A549 (cell line): ENCODE measurements around the gene TTN. TPM values are rescaled to one million over a fixed set of nuclear protein-coding genes. Genes with fewer than 3 reads are reported as not detected.

Experiments
- ATAC-seq, 2 experiments: fragments of 200-7000 bp in 1 of 2; fragments of >200 bp in 1 of 2; cut with Nextera tagmentation in 1 of 2; cut with Tn5 transposase in 1 of 2; 3 replicates each; pipeline versions ENCODE4 v1.8.0 to v1.9.1; 2018 to 2020; ENCODE audit warnings: mild to moderate bottlenecking in 1 of 2, moderate library complexity in 1 of 2
- CTCF ChIA-PET: fragments of 300-600 bp; sonication (Branson Sonifier 250); formaldehyde crosslinking; extraction: SDS; loops from one replicate; lab custom pipeline; 2021; ENCODE audit warnings: antibody characterized with exemption, inconsistent platforms; lab: Yijun Ruan, JAX
- POLR2A ChIA-PET: fragments of 350-600 bp; formaldehyde crosslinking; extraction: SDS; loops from one replicate; lab custom pipeline; 2021; ENCODE audit warnings: antibody characterized with exemption, inconsistent platforms; lab: Yijun Ruan, JAX
- DNase-seq, 2 experiments: peaks; one replicate each; pipeline versions ENCODE4 v3.0.0 to v3.0.0-alpha.2; 2011 to 2016; ENCODE audit warnings: low read depth in 1 of 2, low spot score in 1 of 2
- FAIRE-seq: peaks from 2 replicates; lab custom pipeline; 2011; peaks lifted over from hg19 to GRCh38; lab: Jason Lieb, UNC
- H3K27ac ChIP-seq, 2 experiments: fragments of >200 bp; sonication (Bioruptor Twin); formaldehyde crosslinking; 3 replicates each; pipeline ENCODE4 v1.5.1; 2016 to 2017
- H3K4me1 ChIP-seq: fragments of >200 bp; sonication (Bioruptor Twin); formaldehyde crosslinking; 3 replicates; pipeline ENCODE4 v1.6.1; 2016
- H3K4me2 ChIP-seq: fragments of >200 bp; sonication (Bioruptor Twin); formaldehyde crosslinking; 3 replicates; pipeline ENCODE4 v1.6.1; 2016
- H3K4me3 ChIP-seq: fragments of >200 bp; sonication (Bioruptor Twin); formaldehyde crosslinking; 3 replicates; pipeline ENCODE4 v1.5.1; 2016
- H3K9me3 ChIP-seq: fragments of >200 bp; sonication (Bioruptor Twin); formaldehyde crosslinking; 3 replicates; pipeline ENCODE4 v1.6.1; 2016
- CBX8 ChIP-seq: fragments of 200-600 bp; sonication (generic); IDR thresholded peaks from 2 replicates; pipeline ENCODE4 v1.6.1; 2016
- CEBPB ChIP-seq, 2 experiments: fragments of >200 bp in 1 of 2; sonication (Bioruptor Twin) in 1 of 2; formaldehyde crosslinking in 1 of 2; IDR thresholded peaks; 2 replicates each; pipeline ENCODE4 v1.6.1; 2012 to 2016
- EHF ChIP-seq: fragments of 250-450 bp; sonication (Bioruptor Pico); IDR thresholded peaks from 2 replicates; pipeline ENCODE4 v1.5.0; 2020; ENCODE audit warnings: mild to moderate bottlenecking
- FOXS1 ChIP-seq: fragments of 250-450 bp; sonication (Bioruptor Pico); IDR thresholded peaks from 2 replicates; pipeline ENCODE4 v1.5.0; 2020; ENCODE audit warnings: mild to moderate bottlenecking, moderate library complexity
- GATA3 ChIP-seq: IDR thresholded peaks from 2 replicates; pipeline ENCODE4 v1.6.1; 2012; ENCODE audit warnings: borderline replicate concordance
- HOXA7 ChIP-seq: fragments of 250-450 bp; sonication (Bioruptor Pico); IDR thresholded peaks from 2 replicates; pipeline ENCODE4 v1.5.0; 2020; ENCODE audit warnings: mild to moderate bottlenecking, moderate library complexity
- HOXB13 ChIP-seq: fragments of 250-450 bp; sonication (Bioruptor Pico); IDR thresholded peaks from 2 replicates; pipeline ENCODE4 v1.5.0; 2020; ENCODE audit warnings: low read depth, mild to moderate bottlenecking, moderate library complexity
- KDM1A ChIP-seq: fragments of 200-600 bp; sonication (generic); IDR thresholded peaks from 2 replicates; pipeline ENCODE4 v1.6.1; 2016; ENCODE audit warnings: low read depth, mild to moderate bottlenecking
- NPAS2 ChIP-seq: fragments of 250-450 bp; sonication (Bioruptor Pico); IDR thresholded peaks from 2 replicates; pipeline ENCODE4 v1.8.0; 2022; ENCODE audit warnings: mild to moderate bottlenecking, moderate library complexity, borderline replicate concordance
- POLR2AphosphoS2 ChIP-seq: conservative IDR thresholded peaks from 2 replicates; pipeline ENCODE4 v1.6.1; 2012; ENCODE audit warnings: low read length, improper control_type of control experiment, inconsistent platforms
- RNF2 ChIP-seq: fragments of 200-600 bp; sonication (generic); IDR thresholded peaks from 2 replicates; pipeline ENCODE4 v1.6.1; 2016; ENCODE audit warnings: low read depth, mild to moderate bottlenecking, antibody characterized with exemption, moderate library complexity, borderline replicate concordance
- TP53 ChIP-seq: fragments of 250-450 bp; sonication (Bioruptor Pico); IDR thresholded peaks from 2 replicates; pipeline ENCODE4 v1.5.0; 2021; ENCODE audit warnings: mild to moderate bottlenecking, moderate library complexity
- ZFP36 ChIP-seq: fragments of 450-650 bp; IDR thresholded peaks from 2 replicates; pipeline ENCODE4 v1.6.1; 2014; ENCODE audit warnings: borderline replicate concordance; ENCODE audit not compliant: partially characterized antibody
- ZNF302 ChIP-seq: fragments of 250-450 bp; sonication (Bioruptor Pico); IDR thresholded peaks from 2 replicates; pipeline ENCODE4 v1.9.0; 2021; ENCODE audit warnings: inconsistent platforms, mild to moderate bottlenecking, moderate library complexity
- ZSCAN20 ChIP-seq: fragments of 250-450 bp; sonication (Bioruptor Pico); IDR thresholded peaks from 2 replicates; pipeline ENCODE4 v1.8.0; 2022; ENCODE audit warnings: mild to moderate bottlenecking, moderate library complexity
- WGBS: methylation state at CpG from one replicate; pipeline ENCODE4 v1.1.6; 2017; ENCODE audit errors: missing lambda C conversion rate; 5-methylcytosine and 5-hydroxymethylcytosine counted together
- polyA plus RNA-seq, 4 experiments: library from polyadenylated mRNA; depleted of rRNA in 3 of 4; stranded (reverse); fragments of >200 nt; fragmentation: RNase III in 1 of 4; extraction: RNeasy Plus Mini Kit Qiagen cat#74134 plus additional on column Dnase treatment in 1 of 4; gene quantifications; 2 replicates in 3 of 4; 3 replicates in 1 of 4; pipeline ENCODE4 v1.2.3, GENCODE V29; 2011 to 2017
- TF ChIP-seq, protein P1 (sequence below): fragments of >200 bp; sonication (Bioruptor Twin); formaldehyde crosslinking; IDR thresholded peaks from 3 replicates; pipeline ENCODE4 v1.5.1; 2016
- TF ChIP-seq, protein P2 (sequence below): fragments of >200 bp; sonication (Bioruptor Twin); formaldehyde crosslinking; IDR thresholded peaks from 2 replicates; pipeline ENCODE4 v1.6.1; 2016
- TF ChIP-seq, protein P3 (sequence below): fragments of 450-650 bp; IDR thresholded peaks from 2 replicates; pipeline ENCODE4 v1.6.1; 2014; ENCODE audit warnings: antibody characterized with exemption
- TF ChIP-seq, protein P4 (sequence below): IDR thresholded peaks from 2 replicates; pipeline ENCODE4 v1.6.1; 2012
- TF ChIP-seq, protein P5 (sequence below): IDR thresholded peaks from 2 replicates; pipeline ENCODE4 v1.6.1; 2012; ENCODE audit warnings: low read depth, borderline replicate concordance
- TF ChIP-seq, protein P6 (sequence below): fragments of 250-450 bp; sonication (Bioruptor Pico); IDR thresholded peaks from 2 replicates; pipeline ENCODE4 v1.5.0; 2021; ENCODE audit warnings: mild to moderate bottlenecking, moderate library complexity, borderline replicate concordance

TTN gene
- polyA plus RNA-seq, 2 of the 4 experiments (the other 2 are of a cell fraction) = under 0.01 TPM; not detected in 1

DNA sequence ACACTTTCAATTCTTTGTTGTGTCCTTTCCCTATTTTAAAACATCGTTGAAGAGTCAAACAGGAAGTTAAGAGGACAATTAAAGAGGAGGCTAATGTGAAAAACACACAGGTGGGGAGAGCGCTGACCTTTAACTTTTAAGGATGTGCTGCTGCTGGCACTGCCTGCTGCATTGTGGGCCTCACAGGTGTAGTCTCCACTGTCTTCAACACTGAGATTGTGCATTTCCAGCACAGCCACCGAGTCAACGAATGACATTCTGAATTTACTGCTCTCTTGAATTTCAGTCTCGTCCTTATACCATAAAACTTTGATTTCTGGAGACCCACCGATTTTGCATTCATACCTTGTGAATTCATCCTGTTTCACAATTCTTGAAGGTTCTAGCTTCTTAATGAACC, 91.9 kb downstream of the TTN start:
- H3K4me1 ChIP-seq = no peaks in the 10 kb centered on the region
- no peak for FAIRE-seq
- H3K4me2 ChIP-seq = no peak overlapping the region
- 19% methylated on average over 6 of the region's 6 CpGs for WGBS
- no peak overlapping the region for H3K4me3 ChIP-seq
- H3K9me3 ChIP-seq = no peaks in the 10 kb centered on the region
- CTCF ChIA-PET = interaction anchor here (1.4 kb wide), 1 partner anchor 15 kb away, joined by 3 read pairs; no protein-coding TSS in a partner anchor
- no peak for ATAC-seq
- TF ChIP-seq RNF2 = peak; percentile 83
- peak; percentile 68; the same call in 1 of the 2 replicates for TF ChIP-seq CBX8
- TF ChIP-seq CEBPB (IDR thresholded peaks at IDR 0.05) = no peak
- no peak overlapping the region for H3K27ac ChIP-seq
- DNase-seq = no peak
- POLR2A ChIA-PET = no interaction called here

DNA sequence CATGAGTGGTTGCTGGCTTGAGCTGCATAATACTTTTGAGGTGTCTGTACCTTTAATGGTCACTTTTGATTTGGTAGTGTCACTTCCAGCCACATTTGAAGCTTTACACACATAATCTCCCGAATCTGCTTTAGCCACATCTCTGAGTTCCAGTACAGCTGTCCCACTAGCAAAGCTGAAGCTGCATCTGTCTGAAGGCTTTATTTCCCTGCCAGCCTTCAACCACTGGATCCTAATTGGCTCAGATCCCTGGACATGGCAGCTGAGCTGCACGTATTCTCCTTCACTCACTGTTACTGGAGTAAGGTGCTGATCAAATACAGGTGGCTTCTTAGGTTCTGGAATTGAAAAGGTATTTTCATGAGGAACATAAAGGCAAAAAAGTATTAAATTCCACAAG, 99.7 kb downstream of the TTN start:
- WGBS = 3% methylated on average over 2 of the region's 2 CpGs
- DNase-seq = no peak

DNA sequence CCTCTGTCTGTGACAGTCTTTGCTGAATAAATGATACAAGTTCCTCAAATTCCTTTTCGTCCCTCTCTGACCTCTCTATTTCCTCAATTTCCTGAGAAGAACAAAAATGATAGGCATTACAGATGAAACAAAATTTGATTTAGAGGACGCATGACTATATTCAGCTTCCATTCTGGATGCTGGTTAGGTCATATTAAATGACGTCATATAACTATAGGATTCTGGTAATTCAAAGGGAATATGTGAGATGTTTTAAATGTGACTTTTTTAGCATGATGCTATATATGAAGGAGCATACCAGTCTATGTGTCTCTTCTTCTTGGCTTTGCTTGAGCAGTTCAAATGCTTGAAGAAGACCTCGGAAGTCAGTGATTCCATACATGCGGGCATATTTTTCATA, 102.3 kb downstream of the TTN start:
- no peak overlapping the region for H3K27ac ChIP-seq
- 40% methylated on average over 5 of the region's 5 CpGs for WGBS
- no peak for DNase-seq
- POLR2A ChIA-PET = no interaction called here
- TF ChIP-seq FOXS1 (CRISPR knock-in tag) (no peak), POLR2AphosphoS2 (no peak), ZNF302 (CRISPR knock-in tag) (no peak), TP53 (CRISPR knock-in tag) (no peak), NPAS2 (CRISPR knock-in tag) (no peak), KDM1A (no peak), HOXB13 (no peak), GATA3 (no peak), ZFP36 (no peak), EHF (CRISPR knock-in tag) (no peak), HOXA7 (CRISPR knock-in tag) (no peak), RNF2 (no peak), CBX8 (no peak), CEBPB (IDR thresholded peaks at IDR 0.05) (no peak), ZSCAN20 (CRISPR knock-in tag) (no peak)
- TF ChIP-seq, protein P1, sequence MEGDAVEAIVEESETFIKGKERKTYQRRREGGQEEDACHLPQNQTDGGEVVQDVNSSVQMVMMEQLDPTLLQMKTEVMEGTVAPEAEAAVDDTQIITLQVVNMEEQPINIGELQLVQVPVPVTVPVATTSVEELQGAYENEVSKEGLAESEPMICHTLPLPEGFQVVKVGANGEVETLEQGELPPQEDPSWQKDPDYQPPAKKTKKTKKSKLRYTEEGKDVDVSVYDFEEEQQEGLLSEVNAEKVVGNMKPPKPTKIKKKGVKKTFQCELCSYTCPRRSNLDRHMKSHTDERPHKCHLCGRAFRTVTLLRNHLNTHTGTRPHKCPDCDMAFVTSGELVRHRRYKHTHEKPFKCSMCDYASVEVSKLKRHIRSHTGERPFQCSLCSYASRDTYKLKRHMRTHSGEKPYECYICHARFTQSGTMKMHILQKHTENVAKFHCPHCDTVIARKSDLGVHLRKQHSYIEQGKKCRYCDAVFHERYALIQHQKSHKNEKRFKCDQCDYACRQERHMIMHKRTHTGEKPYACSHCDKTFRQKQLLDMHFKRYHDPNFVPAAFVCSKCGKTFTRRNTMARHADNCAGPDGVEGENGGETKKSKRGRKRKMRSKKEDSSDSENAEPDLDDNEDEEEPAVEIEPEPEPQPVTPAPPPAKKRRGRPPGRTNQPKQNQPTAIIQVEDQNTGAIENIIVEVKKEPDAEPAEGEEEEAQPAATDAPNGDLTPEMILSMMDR = no peak
- TF ChIP-seq, protein P2, sequence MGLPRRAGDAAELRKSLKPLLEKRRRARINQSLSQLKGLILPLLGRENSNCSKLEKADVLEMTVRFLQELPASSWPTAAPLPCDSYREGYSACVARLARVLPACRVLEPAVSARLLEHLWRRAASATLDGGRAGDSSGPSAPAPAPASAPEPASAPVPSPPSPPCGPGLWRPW = no peak
- TF ChIP-seq, protein P3, sequence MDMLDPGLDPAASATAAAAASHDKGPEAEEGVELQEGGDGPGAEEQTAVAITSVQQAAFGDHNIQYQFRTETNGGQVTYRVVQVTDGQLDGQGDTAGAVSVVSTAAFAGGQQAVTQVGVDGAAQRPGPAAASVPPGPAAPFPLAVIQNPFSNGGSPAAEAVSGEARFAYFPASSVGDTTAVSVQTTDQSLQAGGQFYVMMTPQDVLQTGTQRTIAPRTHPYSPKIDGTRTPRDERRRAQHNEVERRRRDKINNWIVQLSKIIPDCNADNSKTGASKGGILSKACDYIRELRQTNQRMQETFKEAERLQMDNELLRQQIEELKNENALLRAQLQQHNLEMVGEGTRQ = no peak
- TF ChIP-seq, protein P4, sequence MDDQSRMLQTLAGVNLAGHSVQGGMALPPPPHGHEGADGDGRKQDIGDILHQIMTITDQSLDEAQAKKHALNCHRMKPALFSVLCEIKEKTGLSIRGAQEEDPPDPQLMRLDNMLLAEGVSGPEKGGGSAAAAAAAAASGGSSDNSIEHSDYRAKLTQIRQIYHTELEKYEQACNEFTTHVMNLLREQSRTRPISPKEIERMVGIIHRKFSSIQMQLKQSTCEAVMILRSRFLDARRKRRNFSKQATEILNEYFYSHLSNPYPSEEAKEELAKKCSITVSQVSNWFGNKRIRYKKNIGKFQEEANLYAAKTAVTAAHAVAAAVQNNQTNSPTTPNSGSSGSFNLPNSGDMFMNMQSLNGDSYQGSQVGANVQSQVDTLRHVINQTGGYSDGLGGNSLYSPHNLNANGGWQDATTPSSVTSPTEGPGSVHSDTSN = no peak
- TF ChIP-seq, protein P5, sequence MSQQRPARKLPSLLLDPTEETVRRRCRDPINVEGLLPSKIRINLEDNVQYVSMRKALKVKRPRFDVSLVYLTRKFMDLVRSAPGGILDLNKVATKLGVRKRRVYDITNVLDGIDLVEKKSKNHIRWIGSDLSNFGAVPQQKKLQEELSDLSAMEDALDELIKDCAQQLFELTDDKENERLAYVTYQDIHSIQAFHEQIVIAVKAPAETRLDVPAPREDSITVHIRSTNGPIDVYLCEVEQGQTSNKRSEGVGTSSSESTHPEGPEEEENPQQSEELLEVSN = no peak
- H3K9me3 ChIP-seq = no peaks in the 10 kb centered on the region
- CTCF ChIA-PET = no interaction called here
- no peaks in the 10 kb centered on the region for H3K4me1 ChIP-seq
- no peak for FAIRE-seq
- ATAC-seq = no peak
- H3K4me3 ChIP-seq = no peak overlapping the region
- H3K4me2 ChIP-seq = no peak overlapping the region

More for the DNA sequence above, 99.7 kb downstream of the TTN start:
- no peaks in the 10 kb centered on the region for H3K4me1 ChIP-seq
- no peak overlapping the region for H3K4me2 ChIP-seq
- CTCF ChIA-PET = no interaction called here
- FAIRE-seq (no peak), ATAC-seq (no peak)
- no peak overlapping the region for H3K4me3 ChIP-seq
- POLR2A ChIA-PET = no interaction called here
- H3K9me3 ChIP-seq = no peaks in the 10 kb centered on the region
- H3K27ac ChIP-seq = no peak overlapping the region
- TF ChIP-seq, protein P6, sequence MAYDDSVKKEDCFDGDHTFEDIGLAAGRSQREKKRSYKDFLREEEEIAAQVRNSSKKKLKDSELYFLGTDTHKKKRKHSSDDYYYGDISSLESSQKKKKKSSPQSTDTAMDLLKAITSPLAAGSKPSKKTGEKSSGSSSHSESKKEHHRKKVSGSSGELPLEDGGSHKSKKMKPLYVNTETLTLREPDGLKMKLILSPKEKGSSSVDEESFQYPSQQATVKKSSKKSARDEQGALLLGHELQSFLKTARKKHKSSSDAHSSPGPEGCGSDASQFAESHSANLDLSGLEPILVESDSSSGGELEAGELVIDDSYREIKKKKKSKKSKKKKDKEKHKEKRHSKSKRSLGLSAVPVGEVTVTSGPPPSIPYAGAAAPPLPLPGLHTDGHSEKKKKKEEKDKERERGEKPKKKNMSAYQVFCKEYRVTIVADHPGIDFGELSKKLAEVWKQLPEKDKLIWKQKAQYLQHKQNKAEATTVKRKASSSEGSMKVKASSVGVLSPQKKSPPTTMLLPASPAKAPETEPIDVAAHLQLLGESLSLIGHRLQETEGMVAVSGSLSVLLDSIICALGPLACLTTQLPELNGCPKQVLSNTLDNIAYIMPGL (CRISPR knock-in tag) = no peak
- TF ChIP-seq, protein P2 = no peak
- no peak for TF ChIP-seq TP53 (CRISPR knock-in tag)
